NCI-H1436 treated with DMSO at 0.1 percent for 48 hours (cell line): ENCODE measurements around the gene RFX4.

Source experiments
- DNase-seq: peaks from one replicate; lab custom pipeline; 2025; lab: John Stamatoyannopoulos, UW

RFX4 gene

DNA sequence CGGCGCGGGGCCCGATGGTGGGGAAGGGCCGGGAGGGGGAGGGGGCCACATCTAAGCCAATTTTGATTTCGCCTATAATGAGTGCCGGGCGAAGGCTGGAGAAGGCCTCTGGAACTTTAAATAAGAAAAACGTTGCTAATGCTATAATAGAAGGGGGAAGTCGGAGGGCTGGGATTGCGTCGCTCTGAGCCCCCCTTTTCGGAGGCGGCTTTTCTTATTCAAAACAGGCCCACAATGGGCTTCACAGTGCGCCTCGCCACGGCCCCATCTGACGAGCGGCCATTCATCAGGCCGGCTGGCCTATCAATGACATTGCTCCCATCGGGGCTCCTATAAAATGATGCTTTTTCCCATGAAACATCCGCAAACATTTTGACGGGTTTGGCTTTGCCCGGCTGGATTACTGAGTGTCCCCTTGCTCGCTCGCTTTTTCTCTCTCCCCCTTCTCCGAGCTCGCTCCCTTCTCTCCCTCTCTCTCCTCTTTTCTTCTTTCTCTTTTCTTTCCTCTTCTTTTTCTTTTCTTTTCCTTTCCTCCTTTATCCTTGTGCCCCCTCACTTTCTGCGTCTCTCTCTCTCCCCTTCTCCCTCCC lies at the start of gene RFX4:
TSS of gene RFX4 (plus strand) at position 364 of the 590 bp plus-strand sequence. CDS start 317 bp downstream, outside the sequence.
- no peak for DNase-seq

DNA sequence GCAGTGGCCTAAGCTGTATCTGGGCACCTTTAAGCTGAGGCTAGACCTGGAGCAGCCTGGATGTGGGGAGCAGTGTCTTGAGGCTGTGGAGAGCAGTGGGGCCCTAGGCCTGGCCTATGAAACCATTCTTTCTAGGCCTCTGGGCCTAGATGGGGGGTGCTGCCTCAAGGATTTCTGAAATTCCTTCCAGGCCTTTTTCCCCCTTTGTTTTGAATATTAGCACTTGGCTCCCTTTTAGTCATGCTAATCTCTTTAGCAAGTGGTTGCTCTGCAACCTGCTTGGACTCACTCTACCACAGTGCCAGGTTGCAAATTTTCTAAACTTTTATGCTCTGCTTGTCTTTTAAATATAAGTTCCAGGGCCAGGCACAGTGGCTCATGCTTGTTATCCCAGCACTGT lies 41.6 kb upstream of the RFX4 start:
- DNase-seq: no peak

DNA sequence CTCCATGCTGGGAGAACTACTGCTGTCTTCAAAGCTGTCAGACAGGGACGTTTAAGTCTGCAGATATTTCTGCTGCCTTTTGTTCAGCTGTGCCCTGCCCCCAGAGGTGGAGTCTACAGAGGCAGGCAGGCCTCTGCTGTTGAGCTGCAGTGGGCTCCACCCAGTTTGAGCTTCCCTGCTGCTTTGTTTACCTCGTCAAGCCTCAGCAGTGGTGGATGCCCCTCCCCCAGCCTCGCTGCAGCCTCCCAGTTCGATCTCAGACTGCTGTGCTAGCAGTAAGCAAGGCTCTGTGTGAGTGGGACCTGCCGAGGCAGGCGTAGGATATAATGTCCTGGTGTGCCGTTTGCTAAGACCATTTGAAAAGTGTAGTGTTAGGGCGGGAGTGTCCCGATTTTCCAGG lies 31.4 kb upstream of the RFX4 start:
- DNase-seq: no peak

DNA sequence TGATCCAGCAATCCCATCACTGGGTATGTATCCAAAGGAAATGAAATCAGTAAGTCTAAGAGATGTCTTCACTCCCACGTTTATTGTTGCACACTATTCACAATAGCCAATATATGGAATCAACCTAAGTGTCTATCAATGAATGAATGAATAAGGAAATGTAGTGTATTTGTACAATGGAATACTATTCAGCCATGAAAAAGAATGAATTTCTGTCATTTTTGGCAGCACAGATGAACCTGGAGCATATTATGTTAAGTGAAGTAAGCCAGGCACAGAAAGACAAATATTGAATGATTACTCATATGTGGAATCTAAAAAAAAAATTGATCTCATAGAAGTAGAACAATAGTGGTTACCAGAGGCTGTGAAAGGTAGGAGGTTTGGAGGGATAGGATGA lies 30.6 kb upstream of the RFX4 start:
- no peak for DNase-seq

DNA sequence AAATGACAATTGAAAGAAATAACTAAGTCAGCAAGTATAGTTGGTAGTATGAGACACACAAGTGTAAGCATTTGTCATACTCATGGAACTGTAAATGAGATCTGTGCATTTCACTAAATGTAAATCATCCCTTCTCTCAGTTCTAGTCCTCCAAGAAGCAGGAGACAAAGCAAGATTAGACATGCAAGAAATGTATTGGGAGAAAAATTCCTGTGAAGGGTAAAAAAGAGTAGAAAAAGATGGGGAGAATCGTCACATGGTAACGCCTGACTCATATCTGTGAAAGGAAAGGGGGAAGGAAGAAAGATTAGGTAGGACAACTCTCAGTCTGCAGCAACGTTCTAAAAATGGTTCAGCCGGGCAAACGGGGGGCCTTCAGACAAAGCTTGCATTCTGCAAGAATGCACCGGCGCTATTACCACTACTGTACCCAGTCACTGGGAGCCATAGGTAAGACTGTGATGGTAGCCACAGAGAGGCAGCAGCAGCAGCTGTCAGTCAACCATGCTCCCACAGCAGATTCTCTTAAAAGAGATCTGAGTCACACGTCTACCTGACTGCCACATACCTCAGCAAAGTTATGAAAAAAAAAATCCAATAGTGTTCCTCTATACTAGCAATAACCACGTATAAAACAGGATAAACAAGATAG lies 18.0 kb upstream of the RFX4 start:
- DNase-seq: no peak

DNA sequence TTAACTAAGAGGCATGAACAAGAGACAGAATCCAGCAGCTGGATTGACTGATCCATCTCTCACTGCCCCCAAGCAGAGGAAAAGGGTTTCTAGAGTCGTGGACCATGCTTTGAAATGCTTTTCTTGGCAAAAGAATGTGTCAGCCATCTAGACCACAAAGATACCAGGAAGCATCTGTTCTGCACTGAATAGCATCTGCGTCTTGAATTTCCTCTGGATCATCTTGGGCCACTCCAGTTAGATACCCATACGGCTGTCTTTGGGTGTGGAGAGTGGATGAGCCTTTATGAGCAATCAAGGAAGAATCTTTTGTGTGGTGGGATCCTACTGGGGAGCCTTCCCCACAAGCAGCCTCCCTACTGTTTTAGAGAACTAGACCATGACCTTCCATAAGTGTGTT lies 16.0 kb upstream of the RFX4 start:
- no peak for DNase-seq

DNA sequence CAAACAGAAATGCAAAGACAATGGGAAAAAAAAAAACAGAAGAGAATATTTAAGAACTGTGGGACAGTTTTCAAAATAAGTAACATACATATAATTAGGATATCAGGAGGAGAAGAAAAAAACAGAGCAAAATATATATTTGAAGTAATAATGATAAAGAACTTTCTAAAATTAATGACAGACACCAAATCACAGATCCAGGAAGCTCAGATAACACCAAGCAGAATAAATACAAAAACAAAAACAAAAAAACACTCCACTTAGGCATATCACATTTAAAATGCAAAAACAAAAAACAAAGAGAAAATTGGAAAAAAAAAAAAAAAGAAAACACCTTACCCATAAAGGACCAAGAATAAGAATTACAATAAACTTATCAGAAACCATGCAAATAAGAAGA lies 9.6 kb upstream of the RFX4 start:
- DNase-seq: no peak

DNA sequence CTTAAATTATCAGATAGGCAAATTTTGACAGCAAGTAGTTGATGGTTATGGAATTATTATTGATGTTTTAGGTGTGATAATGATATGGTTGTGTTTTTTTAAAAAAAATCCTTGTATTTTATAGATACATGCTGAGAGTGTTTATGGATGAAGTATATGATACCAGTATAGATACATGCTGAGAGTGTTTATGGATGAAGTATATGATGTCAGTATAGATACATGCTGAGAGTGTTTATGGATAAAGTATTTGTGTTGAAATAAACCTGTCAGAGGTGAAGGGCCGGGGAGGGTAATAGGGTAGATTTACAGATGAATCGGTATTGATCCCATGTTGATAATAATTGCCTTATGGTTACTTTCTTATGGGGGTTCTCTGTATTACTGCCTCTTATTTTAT lies 6.0 kb upstream of the RFX4 start:
- DNase-seq: no peak

DNA sequence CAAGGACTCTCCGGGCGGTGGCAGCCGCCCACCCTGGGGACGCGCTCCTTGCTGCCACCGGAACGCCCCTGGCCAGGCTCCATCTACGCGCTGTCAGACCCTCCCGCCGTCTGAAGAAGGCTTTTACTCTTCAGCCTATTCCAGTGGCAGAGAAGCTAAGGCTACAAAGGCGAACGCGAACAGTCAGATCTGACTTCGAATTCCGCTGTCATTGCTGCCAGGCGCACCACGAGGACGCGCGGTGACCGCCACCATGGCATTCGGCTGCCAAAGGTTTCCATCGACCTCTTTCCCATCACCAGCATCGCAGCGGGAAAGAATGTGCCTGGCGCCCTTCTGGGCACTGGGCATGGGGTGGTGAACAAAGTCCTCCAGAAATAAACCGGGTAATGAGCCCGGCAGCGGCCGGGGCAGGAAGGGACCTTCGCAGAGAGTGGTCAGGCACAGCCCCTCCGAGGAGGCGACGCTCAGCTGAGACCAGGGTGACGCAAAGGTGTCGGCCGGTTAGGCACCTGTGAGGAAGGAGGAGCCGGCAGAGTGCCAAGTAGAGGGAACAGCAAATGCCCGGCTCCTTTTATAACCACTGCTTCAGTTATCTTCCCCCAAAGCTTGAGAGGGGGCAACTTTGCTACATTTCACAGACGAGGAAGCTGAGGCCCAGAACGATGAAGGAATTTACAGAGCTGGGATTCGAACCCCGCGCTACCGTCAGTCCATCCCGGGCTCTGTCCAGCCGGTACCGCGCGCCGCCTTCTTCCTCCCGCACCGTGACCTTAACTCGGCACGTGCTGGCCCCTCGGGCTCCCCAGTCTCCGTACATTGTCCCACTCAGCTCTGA lies 1.9 kb upstream of the RFX4 start:
- DNase-seq: no peak

DNA sequence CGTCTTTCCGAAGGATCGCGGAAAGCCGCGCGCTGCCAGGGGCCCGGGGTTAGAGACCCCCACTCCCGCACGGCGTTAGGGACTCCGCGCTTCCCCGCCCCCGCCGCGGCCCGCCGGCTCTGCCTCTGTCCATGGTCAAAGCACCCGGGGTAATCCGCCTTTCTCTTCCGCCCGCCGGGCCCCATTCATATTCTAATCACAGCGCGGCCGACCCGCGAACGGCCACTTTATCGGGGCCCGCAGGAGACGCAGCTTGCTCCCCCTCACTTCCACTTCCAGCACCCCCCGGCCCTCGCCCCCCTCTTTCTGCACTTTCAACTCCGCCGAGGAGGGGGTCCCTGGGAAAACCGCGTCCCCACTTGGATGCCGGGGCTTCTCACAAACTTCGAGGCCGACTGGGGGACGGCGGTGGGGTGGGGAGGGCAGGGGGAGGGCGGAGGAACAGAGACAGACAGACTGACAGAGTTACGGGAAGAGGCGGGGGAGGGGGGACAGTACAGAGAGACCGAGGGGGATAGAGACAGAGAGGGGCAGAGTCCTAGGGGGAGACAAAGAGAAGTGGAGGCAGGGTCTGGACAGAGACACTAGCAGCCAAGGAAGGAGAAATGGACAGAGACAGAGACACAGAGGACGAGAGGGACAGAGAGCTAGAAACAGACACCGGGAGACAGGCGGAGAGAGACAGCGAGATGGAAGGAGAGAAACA lies 1.1 kb upstream of the RFX4 start:
- no peak for DNase-seq

DNA sequence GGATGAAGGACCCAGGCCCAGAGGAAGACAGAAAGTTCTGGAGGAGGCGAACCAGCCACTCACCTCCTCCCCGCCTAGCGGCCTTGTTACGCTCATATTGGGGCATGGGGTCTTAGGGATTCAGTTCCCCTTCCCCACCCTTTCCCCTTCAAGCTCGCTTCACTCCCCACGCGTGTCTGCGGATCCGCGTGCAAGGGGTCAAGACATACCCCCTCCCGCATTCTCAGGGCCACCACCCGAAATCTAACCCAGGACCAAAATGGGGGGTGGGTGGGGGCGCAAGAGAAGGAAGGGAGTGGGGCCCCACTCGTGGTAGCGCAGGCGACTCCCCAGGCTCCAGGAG lies 584 bp upstream of the RFX4 start:
- DNase-seq: no peak

DNA sequence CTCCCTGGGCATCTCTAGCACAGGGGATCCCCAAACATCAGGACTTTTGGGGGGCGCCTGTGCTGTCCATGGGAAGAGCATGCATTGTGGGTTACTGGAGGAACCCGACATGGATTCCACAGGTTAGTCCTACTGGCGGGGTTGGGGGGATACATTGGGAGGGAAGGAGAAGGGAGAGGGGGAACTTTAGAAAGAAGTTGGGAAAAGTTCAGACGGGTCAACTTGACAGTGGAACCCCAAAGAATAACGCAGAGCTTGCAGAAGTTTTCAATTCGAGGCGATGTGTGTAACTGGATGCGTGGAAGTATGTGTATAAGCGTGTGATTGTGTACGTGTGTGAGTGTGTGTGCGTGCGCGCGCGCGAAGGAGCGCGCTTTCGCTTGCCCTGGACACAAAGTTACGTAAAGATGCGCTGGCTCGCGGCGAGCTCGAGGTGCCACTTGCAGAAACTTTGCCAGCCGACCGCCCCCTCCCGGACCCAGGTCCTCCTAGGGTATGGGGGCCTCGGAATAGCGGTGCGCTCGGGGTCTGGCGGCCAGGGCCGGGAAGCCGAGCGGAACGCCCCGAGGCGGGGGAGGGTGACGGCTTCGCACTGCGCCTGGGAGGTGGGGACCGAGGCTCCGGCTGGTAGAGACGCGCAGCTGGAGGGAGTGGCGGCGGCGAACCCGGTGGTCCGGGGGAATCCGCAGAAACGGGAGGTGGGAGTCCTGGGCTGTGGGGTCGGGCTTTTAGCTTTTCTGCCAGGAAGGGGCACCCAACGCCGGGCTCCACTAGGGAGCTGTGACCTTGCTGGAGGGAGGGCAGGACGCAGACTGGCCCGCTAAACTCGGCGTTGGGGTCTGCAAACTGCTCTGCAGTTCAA lies 669 bp downstream of the RFX4 start:
- no peak for DNase-seq

DNA sequence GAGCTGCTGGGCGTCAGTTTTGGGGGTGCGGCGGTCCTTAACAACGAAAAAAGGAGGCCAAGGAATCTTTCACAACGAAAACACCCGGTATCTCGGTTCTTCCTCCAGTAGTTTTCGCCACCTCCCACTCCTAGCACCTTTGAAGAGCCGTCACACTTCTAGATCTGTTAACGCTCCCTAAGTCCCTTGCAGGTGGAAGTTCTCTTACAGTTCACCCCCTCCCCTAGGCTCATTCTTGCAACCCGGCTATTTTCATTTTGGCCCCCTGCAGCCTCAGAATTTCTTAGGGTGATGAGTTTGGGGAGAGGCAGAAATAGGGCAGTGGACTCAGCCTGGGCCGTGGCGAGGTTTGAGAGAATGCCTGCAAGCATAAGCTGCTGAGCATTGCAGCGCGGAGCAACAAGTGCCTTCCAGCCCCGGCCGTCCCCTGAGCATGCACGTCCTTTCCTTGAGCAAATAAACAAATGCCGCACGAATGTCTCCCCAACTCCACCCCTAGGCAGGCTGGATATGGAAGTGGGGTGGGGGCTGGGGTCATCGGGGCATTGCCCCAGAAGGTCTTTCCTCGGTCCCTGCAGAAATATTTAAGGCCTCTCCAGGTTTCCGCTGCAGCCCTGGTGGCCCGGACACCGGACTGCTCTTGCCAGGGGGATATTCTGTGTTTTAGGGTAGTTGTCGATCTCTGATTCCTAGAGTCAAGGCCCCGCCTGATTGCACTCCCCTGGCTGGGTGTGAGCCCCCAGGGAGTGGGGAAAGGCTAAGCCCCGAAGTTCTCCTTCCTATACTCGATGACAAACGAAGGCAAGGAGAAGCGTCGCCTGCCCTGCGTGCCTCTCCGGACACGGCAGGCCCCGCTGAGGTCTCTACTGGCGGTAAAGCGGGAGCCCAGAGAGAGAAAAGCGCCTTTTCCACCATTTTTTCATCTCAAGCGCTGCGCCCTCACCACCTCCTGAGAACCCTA lies 1.6 kb downstream of the RFX4 start:
- DNase-seq: no peak

DNA sequence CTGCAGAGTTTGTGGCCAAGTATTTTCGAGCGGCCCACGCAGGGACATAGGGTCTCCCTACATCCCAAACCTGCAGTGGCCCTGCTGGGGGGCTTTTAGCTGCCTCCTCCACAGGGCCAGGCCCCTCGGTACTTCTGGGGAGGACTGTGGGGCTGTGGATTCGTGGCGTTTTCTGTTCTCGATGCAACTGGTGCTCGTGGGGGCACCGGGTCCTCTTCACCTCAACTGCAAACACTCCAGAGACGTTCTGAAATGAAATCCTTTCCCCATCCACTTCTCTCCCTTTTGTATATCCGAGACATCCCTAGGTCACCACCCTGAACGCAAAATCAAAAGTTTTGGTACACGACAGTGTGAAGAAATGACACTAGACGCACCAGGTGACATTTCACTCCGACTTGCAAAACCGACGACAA lies 2.3 kb downstream of the RFX4 start:
- no peak for DNase-seq

DNA sequence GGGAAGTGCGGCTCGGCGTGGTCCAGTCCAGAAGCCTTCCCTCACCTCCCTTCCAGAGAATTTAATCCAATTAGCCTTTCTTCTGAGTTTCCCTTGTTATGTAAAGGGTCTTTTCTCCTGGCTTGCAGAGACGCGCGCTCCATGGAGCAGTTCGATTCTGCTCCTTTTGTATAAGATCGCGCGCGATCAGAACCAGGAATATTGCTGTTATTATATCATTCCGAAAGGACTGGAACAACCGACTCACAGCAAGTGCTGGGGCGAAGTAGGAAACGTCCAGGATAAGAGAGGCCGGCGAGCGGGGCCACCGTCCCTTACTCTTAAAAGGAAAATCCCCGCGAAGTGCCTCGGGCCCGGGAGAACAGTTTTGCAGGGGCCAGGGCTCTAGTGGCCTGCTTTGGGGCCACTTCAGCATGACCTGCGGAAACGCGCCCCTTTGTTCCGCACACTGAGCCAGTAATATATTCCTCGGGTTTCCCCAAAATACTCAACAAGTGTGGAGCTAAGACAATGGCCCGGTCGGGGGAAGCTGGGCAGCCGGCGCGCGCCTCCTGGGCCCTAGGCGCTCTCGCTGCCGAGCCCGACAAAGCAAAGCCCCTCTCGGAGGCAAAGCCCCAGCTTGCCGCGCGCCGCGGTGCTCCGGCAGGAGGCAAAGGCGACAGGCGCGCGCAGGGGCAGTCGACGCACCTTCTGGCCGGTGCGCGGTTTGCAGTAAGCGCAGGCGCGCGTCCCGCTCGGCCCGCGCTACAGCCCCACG lies 2.9 kb downstream of the RFX4 start:
- no peak for DNase-seq

DNA sequence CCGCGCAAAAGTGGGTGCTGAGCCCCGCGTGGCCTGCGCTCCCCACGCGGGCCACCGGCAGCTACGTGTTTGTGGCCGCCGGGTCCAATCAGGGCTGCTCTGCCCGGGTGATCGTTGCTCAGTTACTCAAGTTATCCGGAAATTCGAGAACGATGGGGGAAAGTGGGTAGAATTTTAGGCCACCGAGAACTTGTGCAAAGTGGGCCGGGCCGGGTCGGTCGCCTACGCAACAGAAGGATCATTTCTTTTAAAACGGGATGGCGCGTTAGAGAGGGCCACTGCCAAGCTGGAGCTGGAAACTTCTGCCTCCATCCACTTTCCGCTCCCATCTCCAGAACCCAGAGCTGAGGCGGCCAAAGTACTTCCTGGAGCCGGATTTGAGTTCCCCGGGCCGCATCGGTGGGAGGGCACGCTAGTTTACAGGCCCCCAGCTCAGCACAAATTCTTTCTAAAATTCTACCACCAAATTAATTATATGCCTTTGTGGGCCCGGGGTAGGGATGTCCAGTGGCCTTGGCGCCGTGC lies 3.5 kb downstream of the RFX4 start:
- no peak for DNase-seq

DNA sequence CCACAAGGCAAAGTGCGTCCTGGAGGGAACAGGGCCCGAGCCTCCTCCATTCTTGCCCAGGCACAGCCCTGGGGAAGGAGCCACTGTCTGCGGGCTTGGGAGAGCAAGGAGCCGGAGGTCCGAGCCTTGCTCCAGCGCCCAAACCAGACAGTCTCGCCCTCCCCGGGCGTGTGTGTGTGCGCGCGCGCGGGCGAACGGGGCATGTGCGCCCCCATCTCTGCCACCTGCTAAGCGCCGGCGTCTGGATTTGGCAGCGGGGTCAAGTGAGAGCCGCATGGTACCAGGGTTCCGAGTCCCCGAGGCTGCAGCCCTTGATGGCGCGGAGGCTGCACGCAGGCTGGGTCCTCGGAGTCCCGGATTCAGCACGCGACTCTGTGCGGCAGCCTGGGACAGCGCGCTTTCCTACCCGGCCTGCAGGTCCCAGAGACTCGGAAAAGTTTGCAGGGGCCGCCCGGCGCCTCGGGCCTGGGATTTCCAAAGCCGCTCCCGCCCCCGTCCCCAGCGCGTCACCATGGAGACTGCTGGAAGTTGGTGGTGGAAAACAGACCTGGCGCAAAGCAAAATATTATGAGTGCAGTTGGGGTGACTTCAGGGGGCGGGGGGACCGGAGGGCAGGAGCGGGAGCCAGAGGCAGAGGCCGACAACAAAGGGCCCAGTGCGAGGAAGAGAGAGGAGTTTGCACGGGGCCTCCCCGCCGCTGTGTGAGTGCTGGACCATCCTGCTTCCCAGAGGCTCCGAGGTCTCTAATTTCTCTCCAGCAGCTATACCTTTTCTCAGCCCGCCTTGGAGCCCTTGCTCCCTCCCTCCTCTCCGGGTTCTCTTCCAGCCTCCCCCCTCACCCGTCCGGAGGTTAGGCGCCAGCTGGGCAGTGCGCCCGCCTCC lies 4.2 kb downstream of the RFX4 start:
- no peak for DNase-seq

DNA sequence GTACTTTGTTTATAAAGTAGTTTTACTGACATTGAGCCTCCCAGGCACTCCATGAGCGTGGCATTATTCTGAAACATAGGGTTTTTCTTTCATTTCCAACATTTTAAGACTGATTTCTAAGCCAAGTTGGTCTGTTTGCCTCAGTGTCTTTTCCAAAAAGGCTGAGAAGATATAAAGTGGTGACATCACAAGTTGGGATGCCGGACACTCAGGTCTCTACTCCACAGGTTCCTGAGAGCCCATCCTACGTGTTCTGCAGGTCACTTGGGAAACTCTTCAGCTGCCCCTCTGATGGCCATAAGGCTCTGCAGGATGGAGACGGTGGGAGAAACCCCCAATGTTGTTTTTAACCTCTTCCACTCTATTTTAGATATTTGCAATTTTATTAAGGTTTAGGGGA lies 6.0 kb downstream of the RFX4 start:
- DNase-seq: no peak

DNA sequence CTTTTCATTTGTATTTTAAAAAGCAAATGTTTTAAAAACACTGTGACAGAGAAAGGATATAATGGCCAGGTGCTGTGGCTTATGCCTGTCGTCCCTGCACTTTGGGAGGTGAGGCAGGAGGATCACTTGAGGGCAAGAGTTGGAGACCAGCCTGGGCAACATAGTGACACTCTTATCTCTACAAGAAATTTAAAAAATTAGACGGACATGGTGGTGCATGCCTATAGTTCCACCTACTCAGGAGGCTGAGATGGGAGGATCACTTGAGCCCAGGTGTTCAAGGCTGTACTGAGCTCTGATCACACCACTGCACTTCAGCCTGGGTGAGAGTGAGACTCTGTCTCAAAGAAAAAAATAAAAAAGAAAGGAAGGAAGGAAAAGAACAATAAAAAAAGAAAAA lies 7.8 kb downstream of the RFX4 start:
- no peak for DNase-seq
